Neuronal stem cell (in vitro differentiated cells): ENCODE data around the gene B3GNT5.

Source experiments
- DNase-seq: peaks from one replicate; pipeline ENCODE4 v3.0.0-alpha.2; 2013; ENCODE audit warnings: low spot score
- H2AFZ ChIP-seq: one replicate; pipeline ENCODE4 v1.6.1; 2013; ENCODE audit warnings: mild to moderate bottlenecking, low read length, inconsistent platforms
- H2AK5ac ChIP-seq: 2 replicates; pipeline ENCODE4 v1.6.1; 2013; ENCODE audit warnings: low read depth, mild to moderate bottlenecking, inconsistent platforms, low read length, moderate library complexity, mixed read lengths
- H2BK120ac ChIP-seq: 2 replicates; pipeline ENCODE4 v1.6.1; 2013; ENCODE audit warnings: low read depth, mild to moderate bottlenecking, inconsistent platforms, low read length, moderate library complexity, mixed read lengths
- H2BK12ac ChIP-seq: one replicate; pipeline ENCODE4 v1.6.1; 2013; ENCODE audit warnings: low read length, inconsistent platforms
- H2BK15ac ChIP-seq: 2 replicates; pipeline ENCODE4 v1.6.1; 2013; ENCODE audit warnings: mild to moderate bottlenecking, low read length, inconsistent platforms, mixed read lengths
- H2BK5ac ChIP-seq: one replicate; pipeline ENCODE4 v1.6.1; 2013; ENCODE audit warnings: inconsistent platforms, mild to moderate bottlenecking, low read length, moderate library complexity
- H3K14ac ChIP-seq: one replicate; pipeline ENCODE4 v1.6.1; 2013; ENCODE audit warnings: low read length, inconsistent platforms
- H3K18ac ChIP-seq: 2 replicates; pipeline ENCODE4 v1.6.1; 2013; ENCODE audit warnings: low read length, inconsistent platforms
- H3K23ac ChIP-seq: 2 replicates; pipeline ENCODE4 v1.6.1; 2013; ENCODE audit warnings: low read depth, mild to moderate bottlenecking, mixed read lengths, low read length, inconsistent platforms; ENCODE audit not compliant: poor library complexity
- H3K27ac ChIP-seq: replicated peaks from 3 replicates; pipeline ENCODE4 v1.5.1; 2013; ENCODE audit warnings: low read length, inconsistent platforms
- H3K27me3 ChIP-seq, 3 experiments: 2 replicates each; pipeline ENCODE4 v1.6.1; 2013; ENCODE audit warnings: low read length in 3 of 3, mild to moderate bottlenecking in 2 of 3, inconsistent platforms in 1 of 3, low read depth in 1 of 3, mixed read lengths in 1 of 3, moderate library complexity in 1 of 3; ENCODE audit not compliant: control insufficient read depth in 3 of 3, insufficient read depth in 3 of 3
- H3K36me3 ChIP-seq, 2 donors: replicated peaks in 1 of 2; 2 replicates each; pipeline ENCODE4 v1.6.1; 2013; ENCODE audit warnings: low read length in 2 of 2; ENCODE audit not compliant: control insufficient read depth in 2 of 2, insufficient read depth in 2 of 2
- H3K4ac ChIP-seq: 2 replicates; pipeline ENCODE4 v1.6.1; 2013; ENCODE audit warnings: inconsistent platforms, mild to moderate bottlenecking, low read length, moderate library complexity
- H3K4me1 ChIP-seq, 2 donors: 1 replicate in 1 of 2; 2 replicates in 1 of 2; pipeline ENCODE4 v1.6.1; 2013; ENCODE audit warnings: low read length in 2 of 2, low read depth in 1 of 2; ENCODE audit not compliant: control insufficient read depth in 2 of 2, insufficient read depth in 1 of 2
- H3K4me2 ChIP-seq: one replicate; pipeline ENCODE4 v1.6.1; 2013; ENCODE audit warnings: mild to moderate bottlenecking, low read length, inconsistent platforms; ENCODE audit not compliant: insufficient read depth, poor library complexity, severe bottlenecking
- H3K4me3 ChIP-seq, 2 donors: 2 replicates each; pipeline ENCODE4 v1.5.1; 2013; ENCODE audit warnings: low read length in 2 of 2, mild to moderate bottlenecking in 2 of 2, inconsistent platforms in 1 of 2, moderate library complexity in 1 of 2
- H3K79me1 ChIP-seq: one replicate; pipeline ENCODE4 v1.6.1; 2013; ENCODE audit warnings: low read depth, mild to moderate bottlenecking, inconsistent platforms, low read length, moderate library complexity
- H3K9ac ChIP-seq: one replicate; pipeline ENCODE4 v1.6.1; 2013; ENCODE audit warnings: mild to moderate bottlenecking, low read depth, low read length, inconsistent platforms; ENCODE audit not compliant: poor library complexity
- H3K9me3 ChIP-seq, 2 donors: replicated peaks in 1 of 2; 2 replicates each; pipeline versions ENCODE3 to v1.6.1; 2013; ENCODE audit warnings: low read length in 2 of 2, mild to moderate bottlenecking in 2 of 2, inconsistent platforms in 1 of 2, low read depth in 1 of 2, mixed read lengths in 1 of 2, moderate library complexity in 1 of 2; ENCODE audit not compliant: control insufficient read depth in 2 of 2, insufficient read depth in 1 of 2
- H4K8ac ChIP-seq: one replicate; pipeline ENCODE4 v1.6.1; 2013; ENCODE audit warnings: low read depth, mild to moderate bottlenecking, inconsistent platforms, low read length, moderate library complexity
- H4K91ac ChIP-seq: one replicate; pipeline ENCODE4 v1.6.1; 2013; ENCODE audit warnings: low read length, low read depth, mild to moderate bottlenecking, inconsistent platforms; ENCODE audit not compliant: poor library complexity
- WGBS, 2 donors: extraction: QIAGEN DNeasy Blood & Tissue Kit; methylation state at CpG; one replicate each; pipeline ENCODE4 v1.1.7; 2013; ENCODE audit warnings: missing lambda C conversion rate in 2 of 2, mixed read lengths in 1 of 2; ENCODE audit not compliant: insufficient read length in 2 of 2, insufficient replicate concordance in 1 of 2; ENCODE audit errors: extremely low coverage in 2 of 2; 5-methylcytosine and 5-hydroxymethylcytosine counted together

Gene B3GNT5

DNA sequence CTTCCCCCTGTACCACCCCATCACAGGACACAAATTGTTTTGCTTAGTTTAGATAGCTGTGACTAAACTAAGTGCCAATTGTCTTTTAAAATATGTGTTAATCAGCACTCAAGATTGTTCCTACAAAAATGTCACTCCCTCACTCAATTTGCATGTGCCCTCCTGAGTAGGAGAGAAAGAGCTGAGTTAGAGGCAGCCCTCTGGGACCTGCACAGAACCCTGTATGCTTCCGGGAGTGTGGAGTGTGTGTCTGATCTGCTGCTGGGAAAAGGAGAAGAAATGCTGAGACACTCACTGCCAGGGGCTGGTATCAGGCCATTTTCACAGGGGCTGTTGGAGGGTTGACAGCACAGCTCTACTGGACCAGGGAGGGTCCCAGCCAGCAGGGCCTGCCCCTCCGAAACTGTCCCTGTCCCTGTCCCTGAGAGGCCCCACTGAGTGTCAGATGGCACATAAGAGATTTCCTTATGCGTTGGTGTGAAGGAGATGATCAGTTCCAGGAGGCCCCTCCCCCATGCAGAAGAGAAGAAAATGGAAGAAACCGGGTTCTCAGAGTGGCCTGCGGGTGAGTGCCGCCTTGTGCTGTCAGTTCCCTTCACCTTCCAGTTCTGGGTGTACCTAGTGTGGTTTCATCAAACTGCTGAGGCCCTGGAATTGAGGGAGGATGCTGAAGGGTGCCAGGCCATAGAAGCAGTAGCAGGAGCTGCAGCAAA lies 3.9 kb upstream of the B3GNT5 start:
- H4K8ac ChIP-seq: no peak overlapping the region
- H2AK5ac ChIP-seq: no peak overlapping the region
- H2BK15ac ChIP-seq: no peak overlapping the region
- no peak overlapping the region for H3K18ac ChIP-seq
- H3K4ac ChIP-seq: no peak overlapping the region
- H3K36me3 ChIP-seq: no peaks in the 10 kb centered on the region
- H3K4me2 ChIP-seq: no peak overlapping the region
- no peaks in the 10 kb centered on the region for H3K9me3 ChIP-seq
- H3K27me3 ChIP-seq: peaks cover 0 to 39% (median 15%) of the 10 kb centered on the region in 3 experiments
- peak overlapping the region; percentile 26 for H2BK12ac ChIP-seq
- H4K91ac ChIP-seq: no peak overlapping the region
- peaks cover 7% of the 10 kb centered on the region in 2 donors for H3K4me1 ChIP-seq
- H3K14ac ChIP-seq: peak overlapping the region; percentile 56
- no peak for DNase-seq
- peak overlapping the region; percentile 65 for H2AFZ ChIP-seq
- no peaks in the 10 kb centered on the region for H3K79me1 ChIP-seq
- no CpG with 5 or more reads among the region's 6 CpGs for WGBS, 2 donors
- no peak overlapping the region for H3K4me3 ChIP-seq
- H3K27ac ChIP-seq: no peak overlapping the region
- no peak overlapping the region for H3K9ac ChIP-seq
- H2BK120ac ChIP-seq: no peak overlapping the region
- no peak overlapping the region for H3K23ac ChIP-seq
- no peak overlapping the region for H2BK5ac ChIP-seq

DNA sequence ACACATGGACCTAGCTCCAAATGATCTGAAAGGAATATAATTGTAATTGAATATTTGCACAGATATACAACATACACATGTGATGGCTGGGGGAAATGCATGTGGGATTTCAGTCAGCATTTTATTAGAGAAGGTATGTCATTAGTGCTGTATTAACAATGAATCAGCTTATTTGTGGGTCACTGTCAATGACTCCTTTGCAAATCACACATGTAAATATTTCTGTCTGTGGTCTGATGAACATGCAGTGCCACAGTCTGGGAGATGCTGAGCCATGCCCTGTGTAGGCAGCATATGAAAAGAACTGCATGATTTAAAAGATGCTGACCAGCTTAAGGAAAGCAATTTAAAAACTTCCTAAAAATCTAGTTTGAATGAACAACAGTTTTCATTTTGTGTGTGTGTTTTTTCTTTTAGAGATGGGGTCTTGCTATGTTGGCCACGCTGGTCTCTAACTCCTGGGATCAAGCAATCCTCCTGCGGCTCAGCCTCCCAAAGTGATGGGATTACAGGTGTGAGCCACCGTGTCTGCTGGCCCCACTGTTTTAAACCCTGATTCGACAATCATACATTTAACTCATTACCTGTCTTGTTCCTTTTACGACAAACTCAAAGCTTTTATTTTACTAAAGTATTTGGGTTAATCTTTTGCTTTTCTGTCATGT lies 803 bp upstream of the B3GNT5 start:
- Histone ChIP-seq H2AK5ac (no peak overlapping the region), H3K23ac (no peak overlapping the region), H2BK12ac (no peak overlapping the region), H3K27ac (no peak overlapping the region), H3K9me3 (no peaks in the 10 kb centered on the region), H2BK15ac (no peak overlapping the region), H4K8ac (no peak overlapping the region), H2AFZ (peak overlapping the region; percentile 90), H3K14ac (no peak overlapping the region), H3K27me3 (peaks cover 0 to 27% (median 15%) of the 10 kb centered on the region in 3 experiments), H3K4me1 (peaks cover 4 to 7% of the 10 kb centered on the region in 2 donors), H3K18ac (no peak overlapping the region), H3K36me3 (peaks cover 0 to 9% of the 10 kb centered on the region in 2 donors), H3K4me2 (no peak overlapping the region), H3K79me1 (no peaks in the 10 kb centered on the region), H2BK5ac (no peak overlapping the region), H3K4me3 (peak overlapping the region in 1 of 2 donors; percentile 64), H4K91ac (no peak overlapping the region), H3K4ac (no peak overlapping the region), H3K9ac (no peak overlapping the region), H2BK120ac (no peak overlapping the region)
- no peak for DNase-seq
- WGBS, 2 donors: no CpG with 5 or more reads among the region's 5 CpGs

DNA sequence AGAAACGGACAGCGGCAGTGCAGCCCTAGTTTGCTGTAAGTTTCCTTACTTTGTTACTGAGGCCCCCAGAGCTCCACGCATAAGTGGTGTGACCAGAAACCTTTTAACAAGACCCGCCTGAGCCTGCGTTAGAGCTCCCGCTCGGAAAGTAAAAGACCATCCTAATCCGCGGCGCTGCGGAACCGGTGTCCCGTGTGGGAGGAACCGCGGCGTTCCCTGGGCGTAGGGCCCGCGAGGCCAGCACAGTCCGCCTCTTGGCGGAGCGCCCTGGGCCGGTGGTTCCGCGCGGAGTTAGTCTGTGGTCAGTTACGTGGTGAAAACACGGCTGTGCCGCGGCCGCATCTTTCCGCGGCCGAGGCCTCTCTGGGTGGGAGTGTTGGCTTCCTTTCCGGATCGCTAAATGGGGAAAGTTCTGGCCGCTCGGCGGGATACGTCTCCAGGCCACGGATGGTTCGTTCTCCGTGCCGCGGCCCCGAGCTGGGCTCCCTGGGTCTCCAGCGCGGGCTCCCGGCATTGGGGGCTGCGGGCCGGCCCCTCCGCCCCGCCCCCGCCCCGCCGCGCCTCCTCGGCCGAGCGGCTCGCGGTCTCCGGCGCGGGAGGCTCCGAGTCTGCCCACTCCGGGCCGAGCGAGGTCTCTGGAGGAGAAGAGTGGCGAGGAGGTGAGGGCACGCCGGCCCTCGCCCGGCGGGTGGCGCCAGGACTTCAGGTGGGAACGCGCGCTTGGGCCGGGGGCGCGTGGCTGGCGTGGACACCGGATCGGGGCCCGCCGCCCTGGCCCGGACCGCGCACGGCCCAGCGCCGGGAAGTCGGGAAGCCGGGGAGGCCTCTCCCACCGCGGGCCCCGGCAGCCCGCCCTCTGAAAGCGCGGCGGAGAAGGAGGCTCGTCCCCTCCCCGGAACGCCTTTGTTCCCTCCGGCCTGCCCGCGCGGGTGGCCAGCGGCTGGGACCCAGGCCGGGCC lies 754 bp downstream of the B3GNT5 start:
- Histone ChIP-seq H3K36me3 (peaks cover 0 to 21% of the 10 kb centered on the region in 2 donors), H2BK120ac (peak overlapping the region; percentile 21), H2BK12ac (no peak overlapping the region), H2BK15ac (peak overlapping the region; percentile 77), H2AK5ac (no peak overlapping the region), H3K9me3 (no peaks in the 10 kb centered on the region), H4K91ac (peak overlapping the region; percentile 89), H3K18ac (peak overlapping the region; percentile 95), H3K4ac (peak overlapping the region; percentile 67), H3K79me1 (no peaks in the 10 kb centered on the region), H3K27ac (no peak overlapping the region), H3K4me2 (peak overlapping the region; percentile 75), H3K4me1 (peaks cover 4 to 7% of the 10 kb centered on the region in 2 donors), H3K9ac (peak overlapping the region; percentile 97), H2AFZ (peak overlapping the region; percentile 90), H3K23ac (peak overlapping the region; percentile 49), H4K8ac (no peak overlapping the region), H3K14ac (peak overlapping the region; percentile 26), H2BK5ac (peak overlapping the region; percentile 33), H3K4me3 (peak overlapping the region; percentile 64 to 83), H3K27me3 (peaks cover 0 to 27% (median 15%) of the 10 kb centered on the region in 3 experiments)
- no CpG with 5 or more reads among the region's 111 CpGs for WGBS, 2 donors
- no peak for DNase-seq
